WTC11 (cell line): ENCODE measurements around the gene EPHA6. TPM values are rescaled to one million over a fixed set of nuclear protein-coding genes. Genes with fewer than 3 reads are reported as not detected.

Experiments
- ATAC-seq: fragments of 200-7000 bp; cut with Tn5 transposase; 2 replicates; pipeline ENCODE4 v1.10.0; 2021; ENCODE audit warnings: mild to moderate bottlenecking, moderate library complexity
- CTCF ChIA-PET: fragments of 300-600 bp; sonication (Branson Sonifier 250); formaldehyde crosslinking; loops from one replicate; lab custom pipeline; 2021; ENCODE audit warnings: antibody characterized with exemption; lab: Charles Lee
- POLR2A ChIA-PET: fragments of 350-600 bp; sonication (Branson Sonifier 250); formaldehyde crosslinking; loops from one replicate; lab custom pipeline; 2021; ENCODE audit warnings: antibody characterized with exemption; lab: Charles Lee
- DNase-seq: peaks from one replicate; pipeline ENCODE4 v3.0.0; 2021; ENCODE audit warnings: low spot score
- H3K27ac Mint-ChIP-seq: 2 replicates; pipeline ENCODE4 v1.8.0; 2021; ENCODE audit warnings: mixed read lengths
- H3K27me3 Mint-ChIP-seq: 2 replicates; pipeline ENCODE4 v1.8.0; 2021; ENCODE audit warnings: low read depth, mild to moderate bottlenecking, moderate library complexity, mixed read lengths
- H3K36me3 Mint-ChIP-seq: 2 replicates; pipeline ENCODE4 v1.8.0; 2021; ENCODE audit warnings: mixed read lengths
- H3K4me1 Mint-ChIP-seq: 2 replicates; pipeline ENCODE4 v1.8.0; 2022; ENCODE audit warnings: mixed read lengths
- H3K4me3 Mint-ChIP-seq: 2 replicates; pipeline ENCODE4 v1.8.0; 2021; ENCODE audit warnings: mild to moderate bottlenecking, moderate library complexity, mixed read lengths
- H3K9me3 Mint-ChIP-seq: 2 replicates; pipeline ENCODE4 v1.8.0; 2021; ENCODE audit warnings: mixed read lengths
- ATF3 ChIP-seq: sonication (generic); formaldehyde crosslinking; conservative IDR thresholded peaks from 2 replicates; pipeline ENCODE4 v1.8.1; 2022; ENCODE audit warnings: mild to moderate bottlenecking, missing genetic modification reagents
- E2F5 ChIP-seq: sonication (generic); formaldehyde crosslinking; IDR thresholded peaks from 2 replicates; pipeline ENCODE4 v1.8.1; 2022; ENCODE audit warnings: mild to moderate bottlenecking, moderate library complexity, missing genetic modification reagents
- ETV6 ChIP-seq: sonication (generic); formaldehyde crosslinking; IDR thresholded peaks from 2 replicates; pipeline ENCODE4 v1.8.1; 2022; ENCODE audit warnings: mild to moderate bottlenecking, missing genetic modification reagents
- FOXK1 ChIP-seq: sonication (generic); formaldehyde crosslinking; IDR thresholded peaks from 2 replicates; pipeline ENCODE4 v1.8.0; 2022; ENCODE audit warnings: mild to moderate bottlenecking, moderate library complexity, missing genetic modification reagents
- GRHL2 ChIP-seq: fragments of 250-450 bp; sonication (Bioruptor Pico); IDR thresholded peaks from 2 replicates; pipeline ENCODE4 v1.8.0; 2022; ENCODE audit warnings: mild to moderate bottlenecking, moderate library complexity; ENCODE audit not compliant: insufficient replicate concordance, severe bottlenecking
- JAZF1 ChIP-seq: fragments of 250-450 bp; sonication (Bioruptor Pico); IDR thresholded peaks from 2 replicates; pipeline ENCODE4 v1.9.0; 2021; ENCODE audit warnings: moderate library complexity, mild to moderate bottlenecking, inconsistent platforms
- NFYB ChIP-seq: sonication (generic); formaldehyde crosslinking; conservative IDR thresholded peaks from 2 replicates; pipeline ENCODE4 v1.8.0; 2022; ENCODE audit warnings: low read depth, missing genetic modification reagents
- NR2C2 ChIP-seq: sonication (generic); formaldehyde crosslinking; IDR thresholded peaks from 2 replicates; pipeline ENCODE4 v1.8.0; 2022; ENCODE audit warnings: mild to moderate bottlenecking, missing genetic modification reagents
- OVOL2 ChIP-seq: fragments of 250-450 bp; sonication (Bioruptor Pico); IDR thresholded peaks from 2 replicates; pipeline ENCODE4 v1.9.0; 2021; ENCODE audit warnings: mild to moderate bottlenecking, borderline replicate concordance
- PRDM15 ChIP-seq: sonication (generic); formaldehyde crosslinking; IDR thresholded peaks from 2 replicates; pipeline ENCODE4 v1.8.0; 2022; ENCODE audit warnings: missing genetic modification reagents
- SOX15 ChIP-seq: fragments of 250-450 bp; sonication (Bioruptor Pico); IDR thresholded peaks from 2 replicates; pipeline ENCODE4 v1.9.0; 2021; ENCODE audit warnings: mild to moderate bottlenecking
- STAT6 ChIP-seq: sonication (generic); formaldehyde crosslinking; conservative IDR thresholded peaks from 2 replicates; pipeline ENCODE4 v1.8.1; 2023; ENCODE audit warnings: mild to moderate bottlenecking, low read depth, missing genetic modification reagents, moderate library complexity
- TCF7 ChIP-seq: sonication (generic); formaldehyde crosslinking; IDR thresholded peaks from 2 replicates; pipeline ENCODE4 v1.8.0; 2022; ENCODE audit warnings: mild to moderate bottlenecking, low read depth, missing genetic modification reagents, moderate library complexity
- TP53 ChIP-seq: sonication (generic); formaldehyde crosslinking; IDR thresholded peaks from 2 replicates; pipeline ENCODE4 v1.8.1; 2023; ENCODE audit warnings: mild to moderate bottlenecking, missing genetic modification reagents
- ZBTB21 ChIP-seq: sonication (generic); formaldehyde crosslinking; IDR thresholded peaks from 2 replicates; pipeline ENCODE4 v1.8.1; 2023; ENCODE audit warnings: mild to moderate bottlenecking, missing genetic modification reagents, borderline replicate concordance
- ZNF138 ChIP-seq: sonication (generic); formaldehyde crosslinking; conservative IDR thresholded peaks from 2 replicates; pipeline ENCODE4 v1.8.1; 2022; ENCODE audit warnings: mild to moderate bottlenecking, moderate library complexity, missing genetic modification reagents
- ZNF423 ChIP-seq: fragments of 250-450 bp; sonication (Bioruptor Pico); IDR thresholded peaks from 2 replicates; pipeline ENCODE4 v2.1.2; 2022; ENCODE audit warnings: mild to moderate bottlenecking, moderate library complexity
- total RNA-seq: library from RNA; stranded (reverse); gene quantifications from 3 replicates; pipeline ENCODE4 v1.2.3, GENCODE V29; 2021
- TF ChIP-seq, protein P1 (sequence below): sonication (generic); formaldehyde crosslinking; IDR thresholded peaks from 2 replicates; pipeline ENCODE4 v1.8.1; 2023; ENCODE audit warnings: mild to moderate bottlenecking, missing genetic modification reagents, moderate library complexity

The EPHA6 gene
- total RNA-seq, 1 experiment from 2014 or later: 2.1 TPM

DNA sequence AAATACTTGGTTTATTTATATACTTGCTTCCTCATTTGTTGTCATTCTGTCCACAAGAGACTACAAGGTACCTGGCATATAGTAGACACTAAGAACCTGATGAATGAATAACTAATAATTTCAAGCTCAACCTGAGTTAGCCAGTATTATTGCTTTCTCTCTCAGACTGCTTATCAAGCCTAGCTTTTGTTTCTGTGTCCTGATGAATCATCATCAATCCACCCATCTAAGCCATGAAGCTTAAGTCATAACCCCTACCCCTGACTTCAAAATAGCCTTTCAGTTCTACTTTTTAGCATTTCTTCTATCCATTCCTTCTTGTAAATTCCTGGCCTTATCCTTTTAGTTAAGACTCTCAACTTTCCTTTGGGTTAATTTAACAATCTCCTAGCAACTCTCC is 420.8 kb downstream of the EPHA6 start (continued):
- TF ChIP-seq E2F5 (CRISPR knock-in tag) (no peak), ZNF423 (CRISPR knock-in tag) (no peak), ZBTB21 (CRISPR knock-in tag) (no peak), STAT6 (no peak), JAZF1 (CRISPR knock-in tag) (no peak), ETV6 (CRISPR knock-in tag) (no peak), ZNF138 (CRISPR knock-in tag) (no peak), OVOL2 (no peak), PRDM15 (no peak), GRHL2 (CRISPR knock-in tag) (no peak), SOX15 (CRISPR knock-in tag) (no peak), TCF7 (CRISPR knock-in tag) (no peak)

GRCh38 chr3:97235611-97236315 is 421.4 kb downstream of the EPHA6 start:
- Mint-ChIP-seq H3K4me1 (peaks cover 20% of the 10 kb centered on the region), H3K27ac (no peak overlapping the region), H3K4me3 (no peak overlapping the region), H3K27me3 (no peaks in the 10 kb centered on the region)
- POLR2A ChIA-PET: no interaction called here
- ATAC-seq: no peak
- TF ChIP-seq NR2C2 (CRISPR knock-in tag): no peak
- no peak for TF ChIP-seq NFYB (CRISPR knock-in tag)
- no peak for TF ChIP-seq ZNF138 (CRISPR knock-in tag)
- no peak for TF ChIP-seq TP53
- TF ChIP-seq JAZF1 (CRISPR knock-in tag): no peak
- TF ChIP-seq, protein P1, sequence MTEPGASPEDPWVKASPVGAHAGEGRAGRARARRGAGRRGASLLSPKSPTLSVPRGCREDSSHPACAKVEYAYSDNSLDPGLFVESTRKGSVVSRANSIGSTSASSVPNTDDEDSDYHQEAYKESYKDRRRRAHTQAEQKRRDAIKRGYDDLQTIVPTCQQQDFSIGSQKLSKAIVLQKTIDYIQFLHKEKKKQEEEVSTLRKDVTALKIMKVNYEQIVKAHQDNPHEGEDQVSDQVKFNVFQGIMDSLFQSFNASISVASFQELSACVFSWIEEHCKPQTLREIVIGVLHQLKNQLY: no peak
- no peak for TF ChIP-seq FOXK1 (CRISPR knock-in tag)
- TF ChIP-seq ATF3 (CRISPR knock-in tag): no peak
- TF ChIP-seq, all 79 proteins: peak for 0
- CTCF ChIA-PET: no interaction called here
- no peak for DNase-seq
- Mint-ChIP-seq H3K9me3 (peaks cover 11% of the 10 kb centered on the region), H3K36me3 (peaks cover 12% of the 10 kb centered on the region)
